ENCODE measurements around the gene RAI14. TPM values are rescaled to one million over a fixed set of nuclear protein-coding genes. Genes with fewer than 3 reads are reported as not detected.

RAI14 gene
- total and polyA plus RNA-seq, 2 donors (not counting 1 experiment from before 2014, with no cell fraction given): 98.7 to 125 TPM

DNA sequence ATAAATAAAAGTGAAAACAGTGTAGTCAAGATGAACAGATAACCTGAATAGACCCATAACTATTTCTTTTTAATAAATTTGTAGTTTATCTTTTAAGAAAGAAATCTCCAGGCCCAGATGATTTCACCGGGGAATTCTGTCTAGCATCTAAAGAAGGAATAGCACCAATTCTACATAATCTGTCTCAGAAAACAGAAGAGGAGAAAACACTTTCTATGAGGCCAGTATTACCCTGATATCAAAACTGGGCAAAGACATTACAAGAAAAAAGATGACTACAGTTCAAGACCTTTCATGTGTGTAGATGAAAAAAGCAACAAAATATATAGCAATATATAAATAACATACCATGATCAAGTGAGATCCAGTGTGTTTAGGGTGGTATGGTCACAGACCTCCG is 214.3 kb downstream of the RAI14 start:
- no peaks in the 10 kb centered on the region for H4K20me1 ChIP-seq (ENCODE audit: control insufficient read depth, extremely low read depth, insufficient read depth, low read length)
- no peak for DNase-seq (ENCODE audit: low read depth in 2 of 2)
- no peak overlapping the region for H3K4me2 ChIP-seq (ENCODE audit: extremely low read depth, insufficient read depth, low read length)
- no peaks in the 10 kb centered on the region for H3K36me3 ChIP-seq (ENCODE audit: control insufficient read depth, insufficient read depth, low read length)
- no peaks in the 10 kb centered on the region for H3K27me3 ChIP-seq (ENCODE audit: control insufficient read depth, insufficient read depth, low read length)
- H3K9me3 ChIP-seq (ENCODE audit: control insufficient read depth, insufficient read depth, low read depth, low read length): no peaks in the 10 kb centered on the region
- H2AFZ ChIP-seq (ENCODE audit: low read length): no peak overlapping the region
- no peak overlapping the region for H3K27ac ChIP-seq (ENCODE audit: insufficient read depth, low read length)
- no peak overlapping the region for H3K9ac ChIP-seq (ENCODE audit: insufficient read depth, low read length)
- no peak overlapping the region for H3K4me3 ChIP-seq (replicated peaks in 1 of 4; ENCODE audit: control extremely low read depth in 1 of 4, insufficient read depth in 1 of 4, low read depth in 3 of 4, low read length in 4 of 4)
- no peaks in the 10 kb centered on the region for H3K79me2 ChIP-seq (ENCODE audit: control insufficient read depth, insufficient read depth, low read length)
- H3K4me1 ChIP-seq (ENCODE audit: control insufficient read depth, extremely low read depth, insufficient read depth, low read length): no peaks in the 10 kb centered on the region
- TF ChIP-seq EZH2 (IDR thresholded peaks at IDR 0.05; ENCODE audit: low read length, missing control alignments): no peak
- TF ChIP-seq, protein P1, sequence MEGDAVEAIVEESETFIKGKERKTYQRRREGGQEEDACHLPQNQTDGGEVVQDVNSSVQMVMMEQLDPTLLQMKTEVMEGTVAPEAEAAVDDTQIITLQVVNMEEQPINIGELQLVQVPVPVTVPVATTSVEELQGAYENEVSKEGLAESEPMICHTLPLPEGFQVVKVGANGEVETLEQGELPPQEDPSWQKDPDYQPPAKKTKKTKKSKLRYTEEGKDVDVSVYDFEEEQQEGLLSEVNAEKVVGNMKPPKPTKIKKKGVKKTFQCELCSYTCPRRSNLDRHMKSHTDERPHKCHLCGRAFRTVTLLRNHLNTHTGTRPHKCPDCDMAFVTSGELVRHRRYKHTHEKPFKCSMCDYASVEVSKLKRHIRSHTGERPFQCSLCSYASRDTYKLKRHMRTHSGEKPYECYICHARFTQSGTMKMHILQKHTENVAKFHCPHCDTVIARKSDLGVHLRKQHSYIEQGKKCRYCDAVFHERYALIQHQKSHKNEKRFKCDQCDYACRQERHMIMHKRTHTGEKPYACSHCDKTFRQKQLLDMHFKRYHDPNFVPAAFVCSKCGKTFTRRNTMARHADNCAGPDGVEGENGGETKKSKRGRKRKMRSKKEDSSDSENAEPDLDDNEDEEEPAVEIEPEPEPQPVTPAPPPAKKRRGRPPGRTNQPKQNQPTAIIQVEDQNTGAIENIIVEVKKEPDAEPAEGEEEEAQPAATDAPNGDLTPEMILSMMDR (conservative IDR thresholded peaks at IDR 0.05 in 1 of 2, IDR thresholded peaks at IDR 0.05 in 1 of 2; ENCODE audit: low read depth in 1 of 2, low read length in 2 of 2): no peak

DNA sequence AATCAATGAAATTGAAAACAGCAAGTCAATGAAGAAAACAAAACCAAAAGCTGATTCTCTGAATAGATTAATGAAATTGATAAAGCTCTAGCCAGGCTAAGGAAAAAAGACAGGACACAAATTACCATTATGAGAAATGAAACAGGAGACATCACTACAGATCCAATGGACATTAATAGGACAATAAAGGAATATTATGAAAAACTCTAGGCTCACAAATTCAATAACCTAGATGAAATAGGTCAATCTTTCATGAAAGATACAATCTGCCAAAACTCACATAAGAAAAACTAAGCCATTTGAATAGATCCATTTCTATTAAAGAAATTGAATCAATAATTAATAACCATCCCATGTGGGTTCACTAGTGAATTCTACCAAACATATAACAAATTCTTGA is 220.1 kb downstream of the RAI14 start:
- DNase-seq (ENCODE audit: low read depth in 2 of 2): no peak

DNA sequence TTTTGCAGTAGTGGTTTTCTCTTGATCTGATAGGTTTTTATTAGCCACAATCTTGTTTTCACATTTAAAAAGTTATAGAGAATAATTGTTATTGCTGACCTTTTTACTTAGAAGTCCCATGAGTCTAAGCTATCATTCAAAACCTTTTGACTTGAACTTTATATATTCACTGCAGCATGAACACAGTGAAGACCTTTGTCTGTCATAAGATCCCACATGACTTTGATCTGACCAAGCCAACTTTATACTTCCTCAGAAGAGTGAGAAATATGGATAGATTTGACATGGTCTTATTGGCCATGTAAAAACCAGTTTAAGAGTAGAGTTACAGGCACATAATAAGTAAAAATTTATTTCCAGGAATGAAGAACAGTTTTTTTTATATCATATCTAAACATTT is 225.1 kb downstream of the RAI14 start:
- no peak overlapping the region for H3K4me2 ChIP-seq (ENCODE audit: extremely low read depth, insufficient read depth, low read length)
- no peak for DNase-seq (ENCODE audit: low read depth in 2 of 2)
- TF ChIP-seq, protein P1 (conservative IDR thresholded peaks at IDR 0.05 in 1 of 2, IDR thresholded peaks at IDR 0.05 in 1 of 2; ENCODE audit: low read depth in 1 of 2, low read length in 2 of 2): no peak
- no peak for TF ChIP-seq EZH2 (IDR thresholded peaks at IDR 0.05; ENCODE audit: low read length, missing control alignments)
- no peak overlapping the region for H2AFZ ChIP-seq (ENCODE audit: low read length)
- no peaks in the 10 kb centered on the region for H3K4me1 ChIP-seq (ENCODE audit: control insufficient read depth, extremely low read depth, insufficient read depth, low read length)
- no peak overlapping the region for H3K27ac ChIP-seq (ENCODE audit: insufficient read depth, low read length)
- H3K36me3 ChIP-seq (ENCODE audit: control insufficient read depth, insufficient read depth, low read length): no peaks in the 10 kb centered on the region
- no peaks in the 10 kb centered on the region for H3K9me3 ChIP-seq (ENCODE audit: control insufficient read depth, insufficient read depth, low read depth, low read length)
- no peaks in the 10 kb centered on the region for H4K20me1 ChIP-seq (ENCODE audit: control insufficient read depth, extremely low read depth, insufficient read depth, low read length)
- no peaks in the 10 kb centered on the region for H3K79me2 ChIP-seq (ENCODE audit: control insufficient read depth, insufficient read depth, low read length)
- no peak overlapping the region for H3K9ac ChIP-seq (ENCODE audit: insufficient read depth, low read length)
- H3K4me3 ChIP-seq (replicated peaks in 1 of 4; ENCODE audit: control extremely low read depth in 1 of 4, insufficient read depth in 1 of 4, low read depth in 3 of 4, low read length in 4 of 4): no peak overlapping the region
- H3K27me3 ChIP-seq (ENCODE audit: control insufficient read depth, insufficient read depth, low read length): no peaks in the 10 kb centered on the region

More for the DNA sequence above, 220.1 kb downstream of the RAI14 start:
- TF ChIP-seq, protein P1 (conservative IDR thresholded peaks at IDR 0.05 in 1 of 2, IDR thresholded peaks at IDR 0.05 in 1 of 2; ENCODE audit: low read depth in 1 of 2, low read length in 2 of 2): no peak
- TF ChIP-seq EZH2 (IDR thresholded peaks at IDR 0.05; ENCODE audit: low read length, missing control alignments): no peak
- H3K4me3 ChIP-seq (replicated peaks in 1 of 4; ENCODE audit: control extremely low read depth in 1 of 4, insufficient read depth in 1 of 4, low read depth in 3 of 4, low read length in 4 of 4): no peak overlapping the region
- no peaks in the 10 kb centered on the region for H3K9me3 ChIP-seq (ENCODE audit: control insufficient read depth, insufficient read depth, low read depth, low read length)
- no peaks in the 10 kb centered on the region for H3K79me2 ChIP-seq (ENCODE audit: control insufficient read depth, insufficient read depth, low read length)
- no peaks in the 10 kb centered on the region for H3K36me3 ChIP-seq (ENCODE audit: control insufficient read depth, insufficient read depth, low read length)
- H3K4me2 ChIP-seq (ENCODE audit: extremely low read depth, insufficient read depth, low read length): no peak overlapping the region
- no peaks in the 10 kb centered on the region for H3K4me1 ChIP-seq (ENCODE audit: control insufficient read depth, extremely low read depth, insufficient read depth, low read length)
- H3K27me3 ChIP-seq (ENCODE audit: control insufficient read depth, insufficient read depth, low read length): no peaks in the 10 kb centered on the region
- no peak overlapping the region for H3K9ac ChIP-seq (ENCODE audit: insufficient read depth, low read length)
- H3K27ac ChIP-seq (ENCODE audit: insufficient read depth, low read length): no peak overlapping the region
- H2AFZ ChIP-seq (ENCODE audit: low read length): no peak overlapping the region
- no peaks in the 10 kb centered on the region for H4K20me1 ChIP-seq (ENCODE audit: control insufficient read depth, extremely low read depth, insufficient read depth, low read length)

Other genes starting within 250 kb of the RAI14 start
- gene TTC23L, start 182.8 kb downstream of the RAI14 start, total RNA-seq: 0.26 and 0.33 TPM in 2 replicates
- gene TTC23L, start 182.8 kb downstream of the RAI14 start, polyA plus RNA-seq: 0.19 and 0.24 TPM in 2 replicates